Psoas muscle (tissue), 8 donors: Measurements from ENCODE around the gene LMLN. TPM values are rescaled to one million over a fixed set of nuclear protein-coding genes. Genes with fewer than 3 reads are reported as not detected.

Experiments used
- ATAC-seq, 4 donors: fragments of 200-7000 bp; cut with Tn5 transposase; one replicate each; pipeline ENCODE4 v1.9.1; 2020; ENCODE audit warnings: moderate library complexity in 3 of 4, mild to moderate bottlenecking in 2 of 4
- DNase-seq, 2 donors: peaks; one replicate each; pipeline ENCODE4 v3.0.0-alpha.2; 2020
- H3K27ac ChIP-seq: fragments of 200-600 bp; one replicate; pipeline ENCODE4 v1.8.0; 2022
- H3K27me3 ChIP-seq, 3 donors: fragments of 200-600 bp in 1 of 3; one replicate each; pipeline versions ENCODE4 v1.6.1 to v1.8.0; 2013 to 2022; ENCODE audit warnings: low read length in 2 of 3, mild to moderate bottlenecking in 2 of 3, moderate library complexity in 1 of 3; ENCODE audit not compliant: insufficient read depth in 3 of 3
- H3K36me3 ChIP-seq, 2 donors: fragments of 200-600 bp in 1 of 2; one replicate each; pipeline versions ENCODE4 v1.6.1 to v1.8.0; 2013 to 2022; ENCODE audit warnings: low read depth in 1 of 2, mild to moderate bottlenecking in 1 of 2, moderate library complexity in 1 of 2; ENCODE audit not compliant: insufficient read depth in 1 of 2
- H3K4me1 ChIP-seq: fragments of 200-600 bp; one replicate; pipeline ENCODE4 v1.8.0; 2022
- H3K4me3 ChIP-seq: fragments of 200-600 bp; one replicate; pipeline ENCODE4 v1.8.0; 2022; ENCODE audit warnings: mild to moderate bottlenecking
- H3K9me3 ChIP-seq: fragments of 200-600 bp; one replicate; pipeline ENCODE4 v1.8.0; 2022
- CTCF ChIP-seq: fragments of 200-600 bp; IDR thresholded peaks from one replicate; pipeline ENCODE4 v1.8.0; 2022; ENCODE audit warnings: antibody characterized with exemption
- WGBS, 3 donors: extraction: QIAGEN DNeasy Blood & Tissue Kit; methylation state at CpG; one replicate each; pipeline versions ENCODE4 v1.1.6 to v1.1.7; 2013; 5-methylcytosine and 5-hydroxymethylcytosine counted together
- intact Hi-C, 2 donors: fragments of 100-400 bp; cut with DNase I; formaldehyde crosslinking; loops; one replicate each; pipeline versions ENCODE4 v1.11.0 to v1.14.2; 2022
- polyA plus RNA-seq, 3 donors: library from polyadenylated mRNA; stranded (reverse); fragments of 200-250 nt; gene quantifications; one replicate each; pipeline ENCODE4 v1.2.3, GENCODE V29; 2013
- total RNA-seq, 4 donors: library from RNA; stranded (reverse); fragmentation: NEBNext Ultra II Directional in 2 of 4; extraction: Animal tissue kit (Norgen Biotek cat#: 25700) in 2 of 4; gene quantifications; one replicate each; pipeline versions ENCODE4 v1.2.1 to v1.2.4, GENCODE V29; 2021 to 2023
- donor health status: healthy with polysubstance abuse.
- donor health status: DM: no; HTN: no; CAD: no; lungs with moderate emphysema.
- donor health status: Bipolar disorder and iron deficiency.
- donor health status: healthy.
- donor health status: DM: yes; HTN: yes; CAD: no.
- donor health status: DM: no; HTN: no; CAD: no.
- donor health status: DM: no; HTN: no; CAD: no.
- donor health status: DM: yes; HTN: yes; CAD: no.

LMLN gene
- total and polyA plus RNA-seq, 7 donors = 1.5 to 8.3 (median 5.0) TPM

- H3K27ac ChIP-seq = no peak overlapping the region
- WGBS, 3 donors = 94 to 97% (median 97%) methylated on average over 3 of the region's 3 CpGs
- no peak overlapping the region for H3K4me3 ChIP-seq
- DNase-seq = no peak
- no peak for TF ChIP-seq CTCF
- peaks cover 0 to 40% of the 10 kb centered on the region in 2 donors for H3K36me3 ChIP-seq
- intact Hi-C loops = no loop called here
- no peaks in the 10 kb centered on the region for H3K27me3 ChIP-seq
- no peak for ATAC-seq
- no peaks in the 10 kb centered on the region for H3K4me1 ChIP-seq
- H3K9me3 ChIP-seq = no peaks in the 10 kb centered on the region
Observed at GRCh38 chr3:197997936-197998335, 37.9 kb downstream of the LMLN start.

- ATAC-seq (no peak), DNase-seq (no peak)
- no peak overlapping the region for H3K4me3 ChIP-seq
- H3K36me3 ChIP-seq = peaks cover 0 to 19% of the 10 kb centered on the region in 2 donors
- intact Hi-C loops = no loop called here
- no peak for TF ChIP-seq CTCF
- no peaks in the 10 kb centered on the region for H3K27me3 ChIP-seq
- H3K4me1 ChIP-seq = no peaks in the 10 kb centered on the region
- no peak overlapping the region for H3K27ac ChIP-seq
- WGBS, 3 donors = 96 to 99% (median 97%) methylated on average over 5 of the region's 5 CpGs
- H3K9me3 ChIP-seq = no peaks in the 10 kb centered on the region
Observed at GRCh38 chr3:198017090-198017489, 57.1 kb downstream of the LMLN start.

- no peak overlapping the region for H3K27ac ChIP-seq
- no peak overlapping the region for H3K4me3 ChIP-seq
- ATAC-seq (no peak), DNase-seq (no peak)
- H3K36me3 ChIP-seq = peaks cover 0 to 30% of the 10 kb centered on the region in 2 donors
- intact Hi-C loops = no loop called here
- WGBS, 3 donors = 88 to 92% (median 90%) methylated on average over 4 of the region's 4 CpGs
- TF ChIP-seq CTCF = no peak
- H3K9me3 ChIP-seq = no peaks in the 10 kb centered on the region
- no peaks in the 10 kb centered on the region for H3K4me1 ChIP-seq
- H3K27me3 ChIP-seq = no peaks in the 10 kb centered on the region
Observed at GRCh38 chr3:198018416-198018815, 58.4 kb downstream of the LMLN start.

DNA sequence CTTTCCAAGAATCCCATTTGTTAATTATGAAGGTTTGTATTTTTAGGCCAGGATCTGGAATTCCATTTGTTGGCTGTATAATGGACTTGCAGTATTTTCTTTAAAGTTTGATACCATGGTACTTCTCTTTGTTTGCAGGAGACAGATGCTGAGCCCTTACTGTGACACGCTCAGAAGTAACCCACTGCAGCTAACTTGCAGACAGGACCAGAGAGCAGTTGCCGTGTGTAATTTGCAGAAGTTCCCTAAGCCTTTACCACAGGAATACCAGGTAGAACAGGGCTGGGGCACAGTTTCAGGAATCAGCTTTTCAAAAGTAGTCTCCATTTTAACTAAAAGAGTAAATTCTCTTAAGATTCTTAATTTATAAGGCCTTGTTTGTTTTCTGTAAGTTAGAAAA is 59.1 kb downstream of the LMLN start:
- 83 to 91% (median 88%) methylated on average over 2 of the region's 2 CpGs for WGBS, 3 donors

More for the DNA sequence above, 59.1 kb downstream of the LMLN start:
- TF ChIP-seq CTCF = no peak
- no peak for DNase-seq
- no peak for ATAC-seq
- Histone ChIP-seq H3K27me3 (no peaks in the 10 kb centered on the region), H3K36me3 (peaks cover 0 to 30% of the 10 kb centered on the region in 2 donors), H3K4me1 (no peaks in the 10 kb centered on the region), H3K27ac (no peak overlapping the region), H3K9me3 (no peaks in the 10 kb centered on the region), H3K4me3 (no peak overlapping the region)
- intact Hi-C loops = no loop called here
